Tibial artery (tissue), 4 donors: ENCODE measurements around the gene MLIP.

Experiments used
- DNase-seq, 2 donors: peaks; one replicate each; pipeline ENCODE4 v3.0.0-alpha.2; 2019
- H3K27ac ChIP-seq, 2 donors: fragments of 200-600 bp; sonication (generic) in 1 of 2; 1 replicate in 1 of 2; 2 replicates in 1 of 2; pipeline ENCODE4 v1.5.1; 2018 to 2019; ENCODE audit warnings: mild to moderate bottlenecking in 1 of 2
- H3K27me3 ChIP-seq, 2 donors: fragments of 200-600 bp; sonication (generic) in 1 of 2; one replicate each; pipeline versions ENCODE4 v1.5.1 to v1.6.0; 2016 to 2019
- H3K36me3 ChIP-seq, 3 donors: fragments of 200-600 bp; sonication (generic) in 2 of 3; one replicate each; pipeline ENCODE4 v1.5.1; 2016 to 2019; ENCODE audit warnings: mild to moderate bottlenecking in 2 of 3
- H3K4me1 ChIP-seq, 4 donors: fragments of 200-600 bp; sonication (generic) in 2 of 4; 1 replicate in 3 of 4; 2 replicates in 1 of 4; pipeline ENCODE4 v1.5.1; 2016 to 2019
- H3K4me3 ChIP-seq, 2 donors: fragments of 200-600 bp; sonication (generic) in 1 of 2; 1 replicate in 1 of 2; 2 replicates in 1 of 2; pipeline ENCODE4 v1.5.1; 2018 to 2019; ENCODE audit warnings: mild to moderate bottlenecking in 2 of 2
- H3K9me3 ChIP-seq, 3 donors: fragments of 200-600 bp; sonication (generic) in 1 of 3; one replicate each; pipeline ENCODE4 v1.5.1; 2016 to 2019
- CTCF ChIP-seq, 2 experiments: fragments of 200-600 bp in 1 of 2; fragments of 450-650 bp in 1 of 2; IDR thresholded peaks; one replicate each; pipeline ENCODE4 v1.5.1; 2017 to 2019; ENCODE audit warnings: antibody characterized with exemption in 2 of 2, mild to moderate bottlenecking in 1 of 2, moderate library complexity in 1 of 2
- intact Hi-C: fragments of 100-400 bp; cut with DNase I; formaldehyde crosslinking; loops from one replicate; pipeline ENCODE4 v1.15.0; 2023; ENCODE audit warnings: low total_unique reads

MLIP gene

GRCh38 chr6:54222217-54222616 is 111.0 kb downstream of the MLIP start:
- Histone ChIP-seq H3K36me3 (no peaks in the 10 kb centered on the region), H3K4me3 (no peak overlapping the region), H3K27me3 (no peaks in the 10 kb centered on the region), H3K4me1 (no peaks in the 10 kb centered on the region), H3K9me3 (no peaks in the 10 kb centered on the region), H3K27ac (no peak overlapping the region)
- DNase-seq: no peak
- intact Hi-C loops: no loop called here
- no peak for TF ChIP-seq CTCF (IDR thresholded peaks at IDR 0.05)

DNA sequence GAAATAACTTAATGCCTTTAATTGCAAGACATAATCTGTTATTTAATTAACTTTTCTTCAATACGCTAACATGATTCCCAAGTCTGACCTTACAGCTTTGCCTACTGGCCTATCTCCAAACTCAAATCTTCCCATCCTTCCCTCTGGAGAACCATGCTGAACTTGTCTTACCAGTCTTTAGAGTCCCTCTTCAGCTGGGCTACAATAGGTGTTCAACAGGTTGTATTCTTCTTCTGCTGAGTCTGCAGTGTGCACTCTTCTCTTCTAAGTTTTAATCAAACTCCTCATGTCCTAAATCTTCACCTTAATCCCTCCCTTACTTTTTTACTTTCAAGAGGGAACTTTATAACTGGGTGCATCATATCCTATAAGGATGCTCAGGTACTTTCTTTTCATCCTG is 121.5 kb downstream of the MLIP start:
- no peak overlapping the region for H3K4me3 ChIP-seq
- H3K27me3 ChIP-seq: no peaks in the 10 kb centered on the region
- intact Hi-C loops: no loop called here

DNA sequence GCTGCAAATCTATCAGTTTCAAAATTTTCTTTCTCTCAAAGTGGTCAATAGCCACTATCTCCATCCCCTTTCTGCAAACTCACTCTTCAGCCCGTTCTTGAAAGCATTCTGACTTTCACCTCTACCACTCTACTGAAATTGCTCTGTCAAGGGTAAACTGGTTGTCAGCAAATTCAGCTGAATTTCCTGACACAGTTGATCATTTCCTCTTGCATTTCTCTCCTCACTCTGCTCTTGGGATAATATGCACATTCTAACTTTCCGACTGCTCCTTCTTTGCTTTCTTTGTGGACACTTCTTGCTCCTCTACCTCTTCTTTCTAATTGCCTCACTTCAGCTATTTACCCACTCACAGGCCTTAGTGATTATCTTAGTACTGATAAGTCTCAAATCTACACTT is 123.3 kb downstream of the MLIP start:
- Histone ChIP-seq H3K4me1 (peaks cover 0 to 11% (median 2%) of the 10 kb centered on the region in 4 donors), H3K27me3 (no peaks in the 10 kb centered on the region), H3K36me3 (no peaks in the 10 kb centered on the region), H3K27ac (no peak overlapping the region), H3K4me3 (no peak overlapping the region), H3K9me3 (no peaks in the 10 kb centered on the region)
- intact Hi-C loops: no loop called here
- TF ChIP-seq CTCF (IDR thresholded peaks at IDR 0.05): no peak
- DNase-seq: no peak

More for the DNA sequence above, 121.5 kb downstream of the MLIP start:
- Histone ChIP-seq H3K9me3 (no peaks in the 10 kb centered on the region), H3K4me1 (no peaks in the 10 kb centered on the region), H3K27ac (no peak overlapping the region), H3K36me3 (no peaks in the 10 kb centered on the region)
- DNase-seq: no peak
- TF ChIP-seq CTCF (IDR thresholded peaks at IDR 0.05): no peak

- no peaks in the 10 kb centered on the region for H3K27me3 ChIP-seq
- no peak for TF ChIP-seq CTCF (IDR thresholded peaks at IDR 0.05)
- H3K4me1 ChIP-seq: peaks cover 0 to 11% (median 2%) of the 10 kb centered on the region in 4 donors
- intact Hi-C loops: no loop called here
- no peak overlapping the region for H3K4me3 ChIP-seq
- DNase-seq: no peak
- no peak overlapping the region for H3K27ac ChIP-seq
- no peaks in the 10 kb centered on the region for H3K36me3 ChIP-seq
- no peaks in the 10 kb centered on the region for H3K9me3 ChIP-seq
These were observed 125.7 kb downstream of the MLIP start for GRCh38 chr6:54236984-54237383.

DNA sequence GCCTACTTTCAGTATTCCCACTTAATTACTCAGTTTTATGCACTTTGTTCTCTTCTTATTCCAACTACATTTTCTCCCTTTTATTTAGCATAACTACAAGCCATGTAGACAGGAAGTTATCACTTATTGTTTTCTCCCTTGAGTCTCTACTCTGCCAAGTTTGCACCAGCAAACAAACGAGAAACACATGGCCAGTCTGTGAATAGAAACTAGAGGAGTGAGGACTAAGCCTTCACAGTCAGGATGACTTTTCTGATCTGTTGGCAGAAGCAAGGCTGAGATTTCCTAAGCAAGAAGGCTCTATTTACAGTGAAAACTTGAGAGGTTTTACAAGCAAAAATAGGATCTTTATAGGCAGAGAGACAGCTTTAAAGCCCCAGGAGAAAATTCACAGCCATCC is 127.2 kb downstream of the MLIP start:
- Histone ChIP-seq H3K36me3 (no peaks in the 10 kb centered on the region), H3K9me3 (no peaks in the 10 kb centered on the region), H3K4me1 (peaks cover 0 to 11% (median 2%) of the 10 kb centered on the region in 4 donors), H3K27me3 (no peaks in the 10 kb centered on the region), H3K4me3 (no peak overlapping the region), H3K27ac (peak overlapping the region; percentile 20 to 28)
- no peak for DNase-seq
- intact Hi-C loops: no loop called here
- no peak for TF ChIP-seq CTCF (IDR thresholded peaks at IDR 0.05)

GRCh38 chr6:54243699-54244098 is 132.5 kb downstream of the MLIP start:
- Histone ChIP-seq H3K4me1 (peaks cover 0 to 4% (median under 1%) of the 10 kb centered on the region in 4 donors), H3K27me3 (no peaks in the 10 kb centered on the region), H3K9me3 (no peaks in the 10 kb centered on the region), H3K27ac (no peak overlapping the region), H3K36me3 (no peaks in the 10 kb centered on the region), H3K4me3 (no peak overlapping the region)
- DNase-seq: no peak
- no peak for TF ChIP-seq CTCF (IDR thresholded peaks at IDR 0.05)
- intact Hi-C loops: no loop called here
